ENCODE results near the gene UBE2B.
"Not testable (repeated sequence)": the region's sequence is repeated elsewhere in the genome, so short reads cannot be mapped to it uniquely, and the experiment has no call there.

Gene UBE2B

DNA sequence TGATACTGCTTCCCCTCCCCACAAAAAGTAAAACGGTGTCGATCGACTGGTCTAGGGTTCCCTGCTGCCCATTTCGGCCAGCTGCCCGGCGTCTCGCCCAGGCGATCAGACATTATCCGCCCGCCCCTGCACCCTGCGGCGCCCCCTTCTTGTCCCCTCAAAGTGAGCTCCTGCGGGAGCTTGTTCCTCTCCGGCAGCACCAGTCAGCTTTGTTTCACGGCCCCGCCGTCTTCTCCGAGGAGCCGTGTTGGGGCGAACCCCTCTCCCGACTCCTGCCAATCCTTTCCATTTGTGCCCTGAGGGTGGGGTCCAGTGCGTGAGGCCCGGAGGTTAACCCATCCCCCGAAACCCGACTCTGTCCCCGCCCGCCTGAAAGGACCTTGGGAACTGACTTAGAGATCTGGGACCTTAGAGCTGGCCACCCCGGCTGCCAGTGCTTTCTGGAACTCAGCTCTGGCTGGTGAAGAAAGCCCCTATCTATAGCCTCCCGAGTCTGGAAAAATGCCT is 518 bp downstream of the UBE2B start:
- no peaks in the 10 kb centered on the region for H3K9me3 ChIP-seq (ENCODE audit: control insufficient read depth, low read length)
- peaks cover 18% of the 10 kb centered on the region for H3K4me1 ChIP-seq (ENCODE audit: control insufficient read depth, insufficient read depth, low read length)
- H3K27me3 ChIP-seq (replicated peaks; ENCODE audit: control insufficient read depth, insufficient read depth, low read length): no peaks in the 10 kb centered on the region
- peaks cover 25% of the 10 kb centered on the region for H3K36me3 ChIP-seq (ENCODE audit: control insufficient read depth, insufficient read depth, low read length, severe bottlenecking)
- peak overlapping the region; percentile 99 for H3K9ac ChIP-seq (ENCODE audit: low read length)
- peak overlapping the region; percentile 98 for H3K4me3 ChIP-seq (ENCODE audit: low read length)
- peak; percentile 76 for DNase-seq (ENCODE audit: low read depth)

DNA sequence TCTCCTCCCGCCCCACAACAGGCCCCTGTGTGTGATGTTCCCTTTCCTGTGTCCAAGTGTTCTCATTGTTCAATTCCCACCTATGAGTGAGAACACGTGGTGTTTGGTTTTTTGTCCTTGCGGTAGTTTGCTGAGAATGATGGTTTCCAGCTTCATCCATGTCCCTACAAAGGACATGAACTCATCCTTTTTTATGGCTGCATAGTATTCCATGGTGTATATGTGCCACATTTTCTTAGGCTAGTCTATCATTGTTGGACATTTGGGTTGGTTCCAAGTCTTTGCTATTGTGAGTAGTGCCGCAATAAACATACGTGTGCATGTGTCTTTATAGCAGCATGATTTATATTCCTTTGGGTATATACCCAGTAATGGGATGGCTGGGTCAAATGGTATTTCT is 2.3 kb downstream of the UBE2B start:
- H3K9ac ChIP-seq (ENCODE audit: low read length): not testable (repeated sequence)

DNA sequence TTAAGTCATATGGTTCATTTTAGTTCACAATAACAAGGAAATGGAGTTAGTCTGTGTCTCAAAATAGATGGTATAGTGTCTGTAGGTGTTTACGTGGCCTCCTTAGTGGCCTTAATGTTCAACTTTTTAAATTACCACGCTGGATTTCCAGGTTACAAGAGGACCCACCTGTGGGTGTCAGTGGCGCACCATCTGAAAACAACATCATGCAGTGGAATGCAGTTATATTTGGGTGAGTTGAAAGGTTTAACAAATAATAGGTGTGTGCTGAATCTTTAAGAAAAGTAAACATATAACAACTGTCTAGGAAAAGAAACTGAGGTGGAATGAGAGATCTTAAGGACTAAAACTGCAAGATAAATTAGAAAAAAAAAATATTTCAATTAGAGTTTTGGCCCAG is 2.9 kb downstream of the UBE2B start:
- Histone ChIP-seq H3K4me3 (ENCODE audit: low read length) (peak overlapping the region; percentile 51), H3K4me1 (ENCODE audit: control insufficient read depth, insufficient read depth, low read length) (peaks cover 18% of the 10 kb centered on the region), H3K9me3 (ENCODE audit: control insufficient read depth, low read length) (no peaks in the 10 kb centered on the region), H3K27me3 (replicated peaks; ENCODE audit: control insufficient read depth, insufficient read depth, low read length) (no peaks in the 10 kb centered on the region), H3K36me3 (ENCODE audit: control insufficient read depth, insufficient read depth, low read length, severe bottlenecking) (peaks cover 48% of the 10 kb centered on the region), H3K9ac (ENCODE audit: low read length) (no peak overlapping the region)
- DNase-seq (ENCODE audit: low read depth): no peak

More for the DNA sequence above, 2.3 kb downstream of the UBE2B start:
- DNase-seq (ENCODE audit: low read depth); H3K27me3 ChIP-seq (replicated peaks; ENCODE audit: control insufficient read depth, insufficient read depth, low read length); H3K9me3 ChIP-seq (ENCODE audit: control insufficient read depth, low read length); H3K4me3 ChIP-seq (ENCODE audit: low read length): not testable (repeated sequence)
- peaks cover 18% of the 10 kb centered on the region for H3K4me1 ChIP-seq (ENCODE audit: control insufficient read depth, insufficient read depth, low read length)
- peaks cover 42% of the 10 kb centered on the region for H3K36me3 ChIP-seq (ENCODE audit: control insufficient read depth, insufficient read depth, low read length, severe bottlenecking)

DNA sequence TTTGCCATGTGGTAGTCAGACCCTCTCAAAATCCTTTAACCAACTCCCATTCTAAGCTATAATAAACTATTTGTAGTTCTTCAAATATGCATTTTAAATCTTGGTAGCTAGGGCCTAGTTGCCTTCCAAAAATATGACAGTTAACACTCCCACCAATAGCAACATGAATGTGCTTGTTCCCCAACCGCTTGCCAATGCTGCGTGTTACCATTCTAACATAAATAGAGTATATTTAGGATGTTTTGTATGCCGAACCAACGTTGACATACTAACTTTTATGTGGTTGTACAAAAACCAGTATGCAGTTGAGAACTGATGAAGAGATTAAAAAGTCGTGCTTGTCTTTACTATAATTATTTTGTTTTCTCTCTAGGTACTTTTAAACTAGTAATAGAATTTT is 9.0 kb downstream of the UBE2B start:
- Histone ChIP-seq H3K36me3 (ENCODE audit: control insufficient read depth, insufficient read depth, low read length, severe bottlenecking) (peaks cover 95% of the 10 kb centered on the region), H3K9me3 (ENCODE audit: control insufficient read depth, low read length) (no peaks in the 10 kb centered on the region), H3K9ac (ENCODE audit: low read length) (no peak overlapping the region), H3K27me3 (replicated peaks; ENCODE audit: control insufficient read depth, insufficient read depth, low read length) (no peaks in the 10 kb centered on the region), H3K4me1 (ENCODE audit: control insufficient read depth, insufficient read depth, low read length) (no peaks in the 10 kb centered on the region), H3K4me3 (ENCODE audit: low read length) (no peak overlapping the region)
- DNase-seq (ENCODE audit: low read depth): no peak

DNA sequence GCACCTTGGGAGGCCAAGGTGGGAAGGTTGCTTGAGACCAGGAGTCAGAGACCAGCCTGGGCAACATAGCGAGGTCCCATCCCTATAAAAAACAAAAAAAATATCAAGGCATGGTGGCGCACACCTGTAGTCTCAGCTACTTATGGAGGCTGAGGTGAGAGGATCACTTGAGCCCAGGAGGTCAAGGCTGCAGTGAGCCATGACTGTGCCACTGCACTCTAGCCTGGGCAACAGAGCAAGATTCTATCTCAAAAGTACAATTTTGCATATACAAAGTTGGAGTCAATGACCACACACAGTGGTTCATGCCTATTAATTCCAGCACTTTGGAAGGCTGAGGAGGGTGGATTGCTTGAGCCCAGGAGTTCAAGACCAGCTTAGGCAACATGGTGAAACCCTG is 10.8 kb downstream of the UBE2B start:
- peaks cover 98% of the 10 kb centered on the region for H3K36me3 ChIP-seq (ENCODE audit: control insufficient read depth, insufficient read depth, low read length, severe bottlenecking)
- not testable (repeated sequence) for H3K27me3 ChIP-seq (replicated peaks; ENCODE audit: control insufficient read depth, insufficient read depth, low read length); H3K9ac ChIP-seq (ENCODE audit: low read length); H3K4me1 ChIP-seq (ENCODE audit: control insufficient read depth, insufficient read depth, low read length); DNase-seq (ENCODE audit: low read depth); H3K9me3 ChIP-seq (ENCODE audit: control insufficient read depth, low read length); H3K4me3 ChIP-seq (ENCODE audit: low read length)

DNA sequence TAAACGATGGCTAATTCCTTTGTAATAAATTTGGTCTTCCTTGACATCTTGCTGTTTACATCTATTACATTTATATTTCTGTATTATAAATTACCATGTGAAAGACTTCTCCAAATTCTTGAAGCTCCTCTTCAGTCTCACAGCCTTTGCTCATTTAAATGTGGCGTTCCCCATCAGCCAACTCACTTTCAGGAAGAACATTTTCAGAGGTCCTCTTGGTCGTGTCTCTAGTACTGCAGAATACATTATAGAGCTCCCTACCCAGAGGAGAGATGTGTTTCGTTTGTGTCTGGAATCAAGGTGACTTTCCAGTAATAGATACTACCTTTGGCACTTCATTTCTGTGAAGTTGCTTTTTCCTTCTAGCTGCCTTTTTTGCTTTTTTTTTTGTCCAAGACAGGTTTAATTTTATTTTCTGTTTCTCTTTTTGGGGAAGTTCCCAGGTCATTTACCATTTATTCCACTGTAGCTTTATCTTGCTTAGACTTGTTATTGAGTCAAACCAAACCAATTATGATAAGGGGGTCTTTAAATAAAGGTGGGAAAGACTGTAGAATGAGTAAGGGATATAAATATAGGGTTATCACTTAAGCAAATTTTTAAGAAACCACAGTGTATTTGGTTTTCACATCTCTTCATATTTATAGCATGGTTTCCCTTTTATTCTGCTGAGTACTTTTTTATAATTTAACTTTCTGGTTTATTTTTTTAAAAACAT is 12.8 kb downstream of the UBE2B start:
- Histone ChIP-seq H3K36me3 (ENCODE audit: control insufficient read depth, insufficient read depth, low read length, severe bottlenecking) (peaks cover 98% of the 10 kb centered on the region), H3K9me3 (ENCODE audit: control insufficient read depth, low read length) (no peaks in the 10 kb centered on the region), H3K27me3 (replicated peaks; ENCODE audit: control insufficient read depth, insufficient read depth, low read length) (no peaks in the 10 kb centered on the region), H3K4me1 (ENCODE audit: control insufficient read depth, insufficient read depth, low read length) (no peaks in the 10 kb centered on the region), H3K9ac (ENCODE audit: low read length) (no peak overlapping the region), H3K4me3 (ENCODE audit: low read length) (no peak overlapping the region)
- DNase-seq (ENCODE audit: low read depth): no peak

DNA sequence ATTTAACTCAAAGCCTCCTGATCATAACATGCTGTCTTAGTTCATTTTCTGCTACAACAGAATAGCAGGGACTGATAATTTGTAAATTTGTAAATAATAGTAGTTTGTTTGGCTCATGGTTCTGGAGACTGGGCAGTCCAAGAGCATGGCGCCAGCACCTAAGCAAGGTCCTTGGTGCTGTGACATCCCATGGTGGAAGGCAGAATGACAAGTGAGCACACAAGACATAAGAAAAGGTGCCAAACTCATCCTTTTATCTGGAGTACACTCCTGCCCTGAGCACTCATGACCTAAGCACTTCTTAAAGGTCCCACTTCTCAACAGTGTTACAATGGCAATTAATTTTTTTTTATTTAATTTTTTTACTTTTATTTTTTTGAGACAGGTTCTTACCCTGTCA is 16.1 kb downstream of the UBE2B start:
- peaks cover 98% of the 10 kb centered on the region for H3K36me3 ChIP-seq (ENCODE audit: control insufficient read depth, insufficient read depth, low read length, severe bottlenecking)

DNA sequence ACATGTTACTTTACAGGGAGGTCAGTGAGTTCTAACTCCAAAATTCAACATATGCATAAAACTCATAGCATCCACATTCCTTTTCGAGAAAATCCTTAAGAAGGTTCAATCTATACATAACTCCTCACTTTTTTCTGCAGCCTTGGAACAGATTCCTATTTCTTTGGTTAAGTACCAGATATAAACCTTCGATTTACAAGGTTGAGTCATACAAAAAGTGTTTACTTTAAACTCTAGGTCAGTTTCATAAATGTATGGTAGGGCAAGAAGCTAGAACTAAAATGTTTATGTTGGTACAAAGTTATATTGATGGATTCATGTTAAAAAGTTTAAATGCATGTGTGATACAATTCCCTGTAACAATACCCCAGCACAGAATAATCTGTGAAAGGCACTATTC is 20.9 kb downstream of the UBE2B start:
- Histone ChIP-seq H3K4me1 (ENCODE audit: control insufficient read depth, insufficient read depth, low read length) (peaks cover 8% of the 10 kb centered on the region), H3K4me3 (ENCODE audit: low read length) (no peak overlapping the region), H3K9ac (ENCODE audit: low read length) (no peak overlapping the region), H3K9me3 (ENCODE audit: control insufficient read depth, low read length) (no peaks in the 10 kb centered on the region), H3K27me3 (replicated peaks; ENCODE audit: control insufficient read depth, insufficient read depth, low read length) (no peaks in the 10 kb centered on the region), H3K36me3 (ENCODE audit: control insufficient read depth, insufficient read depth, low read length, severe bottlenecking) (peaks cover 89% of the 10 kb centered on the region)
- DNase-seq (ENCODE audit: low read depth): no peak

More for the DNA sequence above, 16.1 kb downstream of the UBE2B start:
- Histone ChIP-seq H3K4me1 (ENCODE audit: control insufficient read depth, insufficient read depth, low read length) (no peaks in the 10 kb centered on the region), H3K4me3 (ENCODE audit: low read length) (no peak overlapping the region), H3K27me3 (replicated peaks; ENCODE audit: control insufficient read depth, insufficient read depth, low read length) (no peaks in the 10 kb centered on the region), H3K9me3 (ENCODE audit: control insufficient read depth, low read length) (no peaks in the 10 kb centered on the region), H3K9ac (ENCODE audit: low read length) (no peak overlapping the region)
- DNase-seq (ENCODE audit: low read depth): no peak

DNA sequence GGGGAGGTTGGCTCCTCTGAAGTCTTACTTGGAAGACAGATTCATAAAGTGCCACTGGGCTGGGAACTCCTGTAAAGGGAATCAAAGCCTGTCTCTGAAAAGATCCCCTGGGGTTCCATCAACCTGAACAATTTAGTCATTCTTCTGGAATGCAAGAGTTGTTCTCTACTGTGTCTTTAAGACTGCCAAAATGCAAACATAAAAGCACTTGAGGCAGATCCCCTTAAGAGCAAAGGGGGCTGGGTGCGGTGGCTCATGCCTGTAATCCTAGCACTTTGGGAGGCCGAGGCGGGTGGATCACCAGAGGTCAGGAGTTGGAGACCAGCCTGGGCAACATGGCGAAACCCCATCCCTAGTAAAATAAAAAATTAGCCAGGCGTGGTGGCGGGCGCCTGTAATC is 23.6 kb downstream of the UBE2B start:
- Histone ChIP-seq H3K9me3 (ENCODE audit: control insufficient read depth, low read length) (no peaks in the 10 kb centered on the region), H3K4me3 (ENCODE audit: low read length) (no peak overlapping the region), H3K9ac (ENCODE audit: low read length) (no peak overlapping the region), H3K4me1 (ENCODE audit: control insufficient read depth, insufficient read depth, low read length) (peaks cover 8% of the 10 kb centered on the region), H3K36me3 (ENCODE audit: control insufficient read depth, insufficient read depth, low read length, severe bottlenecking) (peaks cover 75% of the 10 kb centered on the region), H3K27me3 (replicated peaks; ENCODE audit: control insufficient read depth, insufficient read depth, low read length) (no peaks in the 10 kb centered on the region)
- no peak for DNase-seq (ENCODE audit: low read depth)

DNA sequence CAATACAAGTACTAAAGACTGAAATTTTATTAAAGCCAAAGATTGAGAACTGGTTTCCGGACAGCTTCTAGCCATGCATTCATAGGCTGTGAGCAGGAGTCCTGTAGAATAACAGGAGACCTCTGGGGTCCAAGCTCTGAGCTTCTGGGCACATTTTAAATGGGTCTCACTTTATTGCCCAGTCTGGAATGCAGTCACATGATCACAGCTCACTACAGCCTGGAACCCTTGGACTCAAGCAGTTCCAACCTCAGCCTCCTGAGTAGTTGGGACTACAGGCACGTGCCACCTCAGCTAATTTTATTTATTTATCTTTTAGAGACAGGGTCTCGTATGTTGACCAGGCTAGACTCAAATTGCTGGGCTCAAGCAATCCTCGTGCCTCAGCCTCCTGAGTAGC is 24.9 kb downstream of the UBE2B start:
- Histone ChIP-seq H3K4me3 (ENCODE audit: low read length) (no peak overlapping the region), H3K4me1 (ENCODE audit: control insufficient read depth, insufficient read depth, low read length) (peaks cover 8% of the 10 kb centered on the region), H3K9me3 (ENCODE audit: control insufficient read depth, low read length) (no peaks in the 10 kb centered on the region), H3K36me3 (ENCODE audit: control insufficient read depth, insufficient read depth, low read length, severe bottlenecking) (peaks cover 62% of the 10 kb centered on the region), H3K9ac (ENCODE audit: low read length) (no peak overlapping the region), H3K27me3 (replicated peaks; ENCODE audit: control insufficient read depth, insufficient read depth, low read length) (no peaks in the 10 kb centered on the region)
- no peak for DNase-seq (ENCODE audit: low read depth)

DNA sequence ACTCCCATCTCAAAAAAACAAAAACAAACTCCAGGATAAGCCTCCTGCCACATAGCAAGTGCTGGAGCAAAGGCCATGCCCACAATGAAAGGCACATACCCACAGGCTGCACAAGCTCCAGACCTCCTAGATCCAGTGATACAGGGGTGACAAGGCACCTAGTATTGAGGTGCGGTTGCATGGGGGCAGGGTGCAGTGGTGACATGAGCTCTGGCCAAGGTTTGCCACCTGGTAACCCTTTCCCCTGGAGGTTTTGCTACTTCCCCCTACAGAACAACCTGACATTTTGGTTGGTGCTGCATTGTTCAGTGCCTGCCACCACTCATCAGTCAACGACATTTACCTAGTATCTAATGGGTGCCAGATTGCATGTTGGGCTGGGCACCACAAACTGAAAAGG is 25.8 kb downstream of the UBE2B start:
- DNase-seq (ENCODE audit: low read depth): no peak
- Histone ChIP-seq H3K27me3 (replicated peaks; ENCODE audit: control insufficient read depth, insufficient read depth, low read length) (no peaks in the 10 kb centered on the region), H3K36me3 (ENCODE audit: control insufficient read depth, insufficient read depth, low read length, severe bottlenecking) (peaks cover 53% of the 10 kb centered on the region)

More for the DNA sequence above, 25.8 kb downstream of the UBE2B start:
- Histone ChIP-seq H3K4me1 (ENCODE audit: control insufficient read depth, insufficient read depth, low read length) (peaks cover 8% of the 10 kb centered on the region), H3K9ac (ENCODE audit: low read length) (no peak overlapping the region), H3K9me3 (ENCODE audit: control insufficient read depth, low read length) (no peaks in the 10 kb centered on the region), H3K4me3 (ENCODE audit: low read length) (no peak overlapping the region)
